Femur (tissue), 1 donor: ENCODE data around the gene PLEKHG4B.

Source experiments
- DNase-seq: peaks from one replicate; pipeline ENCODE4 v3.0.0-alpha.2; 2017

Gene PLEKHG4B

GRCh38 chr5:173392-174290 is 81.7 kb downstream of the PLEKHG4B start:
- peak; percentile 10 for DNase-seq

GRCh38 chr5:174291-174600 is 82.3 kb downstream of the PLEKHG4B start:
- DNase-seq = no peak

GRCh38 chr5:174876-175465 is 83.0 kb downstream of the PLEKHG4B start:
- DNase-seq = no peak

- DNase-seq = no peak
Measured at GRCh38 chr5:176296-176823, 84.4 kb downstream of the PLEKHG4B start.

DNA sequence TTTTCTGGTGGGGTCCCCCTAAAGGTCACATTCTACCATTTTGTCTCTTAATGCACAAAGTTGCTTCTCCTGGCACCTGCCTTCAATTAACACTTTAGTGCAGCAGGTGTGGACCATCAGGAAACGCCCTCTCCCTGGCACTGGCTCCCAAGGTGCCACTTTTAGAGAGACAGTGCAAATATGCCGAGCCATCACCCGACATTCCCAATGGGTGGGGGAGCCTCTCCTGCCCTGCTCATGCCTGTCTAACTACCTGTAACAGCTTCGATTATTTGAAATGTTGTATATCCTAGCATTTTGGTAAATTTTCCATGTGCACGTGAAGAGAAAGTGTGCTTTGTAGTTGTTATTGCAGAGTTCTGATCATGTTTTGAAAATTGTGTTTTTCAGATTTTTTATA is 86.1 kb downstream of the PLEKHG4B start:
- no peak for DNase-seq

- DNase-seq = no peak
Measured at GRCh38 chr5:179401-179800, 87.4 kb downstream of the PLEKHG4B start.

- DNase-seq = no peak
Measured at GRCh38 chr5:180286-180918, 88.4 kb downstream of the PLEKHG4B start.

GRCh38 chr5:181160-181559 is 89.2 kb downstream of the PLEKHG4B start:
- DNase-seq = no peak

DNA sequence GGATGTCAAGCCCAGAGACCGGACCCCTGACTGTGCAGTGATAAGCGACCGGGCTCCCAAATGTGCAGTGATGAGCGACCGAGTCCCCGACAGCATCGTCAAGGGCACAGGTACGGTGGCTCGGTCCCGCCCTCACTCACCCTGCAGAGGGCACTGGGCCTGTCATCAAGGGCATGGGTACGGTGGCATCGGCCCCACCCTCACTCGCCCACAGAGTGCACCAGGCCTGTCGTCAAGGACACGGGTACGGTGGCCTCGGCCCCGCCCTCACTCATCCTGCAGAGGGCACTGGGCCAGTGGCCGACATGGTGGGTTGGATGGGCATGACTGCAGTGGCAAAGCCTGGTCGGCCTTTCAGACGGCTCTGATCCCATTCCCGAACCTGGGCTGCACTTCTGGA is 89.6 kb downstream of the PLEKHG4B start:
- no peak for DNase-seq

GRCh38 chr5:182126-182525 is 90.2 kb downstream of the PLEKHG4B start:
- DNase-seq = no peak

DNA sequence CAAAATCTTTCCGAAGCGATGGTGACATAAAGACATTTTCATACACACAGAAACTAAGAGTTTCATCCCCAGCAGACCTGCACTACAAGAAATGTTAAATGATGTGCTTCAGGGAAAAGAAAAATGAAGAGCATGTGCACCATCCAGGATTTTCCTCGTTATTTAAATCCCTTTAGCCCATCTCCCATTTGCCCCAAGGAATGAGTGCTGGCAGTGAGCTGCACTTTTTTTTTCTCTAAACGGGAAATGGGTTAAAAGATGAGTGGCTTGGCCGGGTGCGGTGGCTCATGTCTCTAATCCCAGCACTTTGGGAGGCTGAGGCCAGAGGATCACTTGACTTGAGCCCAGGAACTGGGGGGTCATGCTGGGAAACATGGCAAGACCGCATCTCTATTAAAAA is 92.5 kb downstream of the PLEKHG4B start:
- no peak for DNase-seq

- DNase-seq = no peak
Measured at GRCh38 chr5:185095-186070, 93.4 kb downstream of the PLEKHG4B start.

DNA sequence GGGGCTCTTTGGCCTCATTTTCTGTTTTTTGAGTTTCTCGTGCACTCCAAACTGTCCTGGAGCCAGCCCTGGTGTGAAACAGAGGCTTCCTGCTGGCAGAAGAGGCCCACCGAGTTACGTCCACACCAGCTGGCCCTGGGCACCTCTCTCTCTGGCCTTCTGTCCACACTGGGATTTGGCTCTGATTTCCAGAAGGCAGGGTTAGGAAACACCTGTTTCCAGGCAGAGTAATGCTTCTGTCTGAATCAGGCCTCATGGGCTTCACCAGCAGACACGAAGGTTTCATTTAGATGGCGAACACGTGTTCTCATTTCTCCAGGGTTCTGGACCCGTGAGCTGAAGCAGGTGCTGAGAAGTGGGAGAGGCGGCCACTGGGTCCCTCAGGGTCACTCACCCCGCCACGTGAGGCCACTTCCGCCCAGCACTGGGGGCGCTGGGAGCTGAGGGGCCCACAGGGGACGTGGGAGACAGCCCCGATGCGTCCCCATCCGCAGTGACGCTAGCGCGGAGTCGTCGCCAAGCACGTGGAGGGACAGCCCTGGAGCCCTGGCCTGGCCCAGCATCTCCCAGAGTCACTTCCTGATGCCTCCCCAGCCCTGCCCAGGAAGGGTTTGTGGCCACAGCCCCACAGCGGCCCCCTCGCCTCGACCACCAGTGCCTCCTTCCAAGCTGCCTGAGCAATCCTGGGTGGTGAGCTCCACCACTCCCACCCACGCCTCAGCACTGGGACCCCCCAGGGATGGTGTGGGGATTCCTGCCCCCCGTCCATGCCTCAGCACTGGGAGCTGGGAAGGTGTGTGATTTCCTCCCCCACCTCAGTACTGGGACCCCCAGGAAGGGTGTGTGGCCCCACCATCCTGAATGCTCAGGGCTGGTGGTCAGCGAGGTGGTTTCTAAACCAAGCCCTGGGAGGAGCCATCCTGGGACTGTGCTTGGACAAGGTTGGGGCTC is 94.4 kb downstream of the PLEKHG4B start:
- DNase-seq = no peak

GRCh38 chr5:187042-187431 is 95.1 kb downstream of the PLEKHG4B start:
- no peak for DNase-seq

- no peak for DNase-seq
Measured at GRCh38 chr5:187617-188451, 95.9 kb downstream of the PLEKHG4B start.

DNA sequence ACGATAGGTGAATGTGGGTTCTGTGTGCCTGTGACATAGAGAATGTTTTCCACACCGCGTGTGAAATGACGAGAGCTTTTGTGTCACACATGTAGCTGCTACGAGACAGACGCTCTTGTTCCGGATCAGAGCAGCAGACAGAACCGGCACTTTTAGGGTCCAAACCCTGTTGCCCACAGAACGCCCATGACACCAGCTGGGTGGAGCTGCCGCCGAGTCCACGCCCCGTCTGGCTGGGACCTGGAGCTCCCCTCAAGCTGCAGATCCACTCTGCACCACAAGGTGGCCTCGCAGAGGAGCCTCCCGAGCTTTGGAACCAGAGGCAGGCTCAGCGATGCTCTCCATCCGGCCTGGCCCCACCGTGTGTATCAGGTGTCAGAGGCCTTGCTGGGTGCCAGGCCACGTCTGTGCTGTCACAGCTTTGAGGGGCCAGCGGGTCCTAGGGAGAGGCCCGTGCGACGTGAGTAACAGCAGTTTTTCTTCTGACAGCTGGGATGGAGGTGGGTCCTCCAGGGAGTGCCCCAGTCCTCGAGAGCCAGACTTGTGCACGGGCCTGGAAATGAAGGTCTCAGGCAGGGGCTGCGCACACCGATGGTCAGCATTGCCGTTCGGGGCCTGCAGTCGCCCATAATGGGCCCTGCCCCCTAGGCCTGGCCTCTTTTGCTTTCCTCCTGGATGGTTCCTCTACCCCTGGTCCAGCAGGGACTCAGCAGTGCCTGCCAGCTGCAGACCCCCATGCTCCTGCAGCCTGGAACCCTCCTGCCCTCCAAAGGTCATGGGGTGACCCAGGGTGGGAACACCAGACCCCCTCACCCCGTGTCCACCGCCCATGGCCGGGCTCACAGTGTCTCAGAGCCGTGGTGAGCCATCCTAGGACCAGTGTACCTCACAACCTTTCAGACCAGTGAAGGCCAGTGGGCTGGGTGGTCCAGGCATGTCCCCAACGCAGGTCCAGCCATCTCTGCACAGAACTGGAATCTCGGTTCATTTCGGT is 96.8 kb downstream of the PLEKHG4B start:
- DNase-seq = peak; percentile 93

- DNase-seq = no peak
Measured at GRCh38 chr5:189486-189885, 97.5 kb downstream of the PLEKHG4B start.

DNA sequence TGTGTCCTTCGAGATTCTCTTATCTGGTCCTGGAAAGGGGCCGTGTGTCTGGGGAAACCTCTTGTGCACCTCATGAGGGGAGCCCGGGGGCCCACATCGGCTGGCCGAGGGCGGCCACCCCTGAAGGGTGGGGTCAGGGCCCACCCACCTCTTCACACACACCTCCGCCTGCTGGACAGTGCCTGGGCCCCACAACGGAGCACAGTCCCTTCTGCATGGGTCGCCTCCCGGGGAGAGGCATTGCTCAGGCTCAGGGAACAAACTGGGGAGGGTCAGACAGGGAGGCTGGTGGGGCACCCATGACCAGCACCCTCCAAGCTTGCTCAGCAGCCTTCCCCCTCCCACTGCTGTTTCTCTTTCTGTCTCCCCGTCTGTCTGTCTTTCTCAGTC is 98.0 kb downstream of the PLEKHG4B start:
- no peak for DNase-seq

DNA sequence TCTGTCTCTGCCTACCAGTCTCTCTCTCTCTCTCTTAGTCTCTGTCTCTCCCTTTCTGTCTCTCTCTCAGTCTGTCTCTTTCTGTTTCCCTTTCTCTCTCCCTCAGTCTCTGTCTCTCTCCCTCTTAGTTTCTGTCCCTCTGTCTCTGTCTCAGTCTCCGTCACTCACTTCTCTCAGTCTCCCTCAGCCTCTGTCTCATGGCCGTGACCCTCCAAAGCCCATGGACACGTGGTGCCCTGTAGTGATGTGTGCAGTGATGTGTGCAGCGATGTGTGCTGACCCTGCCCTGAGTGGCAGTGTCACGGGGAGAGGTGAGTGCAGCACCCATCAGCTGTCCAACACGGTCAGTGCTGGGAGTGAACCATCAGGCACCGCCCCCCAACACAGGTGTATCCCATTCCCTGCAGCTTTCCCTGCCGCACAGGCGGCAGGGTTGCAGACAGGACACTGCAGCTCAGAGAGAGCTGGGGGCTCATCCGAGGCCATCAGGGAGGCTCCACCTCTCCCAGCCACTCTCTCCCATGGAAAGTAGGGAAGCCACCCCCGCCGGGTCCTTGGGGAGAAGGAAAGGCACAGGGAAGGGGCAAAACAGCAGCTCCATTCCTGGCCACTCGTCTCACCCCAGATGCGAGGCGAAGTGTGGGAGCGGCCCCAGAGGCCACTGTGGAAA is 98.5 kb downstream of the PLEKHG4B start:
- no peak for DNase-seq
